ENCODE data around the gene USP32. TPM values are rescaled to one million over a fixed set of nuclear protein-coding genes. Genes with fewer than 3 reads are reported as not detected.

USP32 gene
- total RNA-seq, 1 experiment from 2014 or later, result 103 TPM

DNA sequence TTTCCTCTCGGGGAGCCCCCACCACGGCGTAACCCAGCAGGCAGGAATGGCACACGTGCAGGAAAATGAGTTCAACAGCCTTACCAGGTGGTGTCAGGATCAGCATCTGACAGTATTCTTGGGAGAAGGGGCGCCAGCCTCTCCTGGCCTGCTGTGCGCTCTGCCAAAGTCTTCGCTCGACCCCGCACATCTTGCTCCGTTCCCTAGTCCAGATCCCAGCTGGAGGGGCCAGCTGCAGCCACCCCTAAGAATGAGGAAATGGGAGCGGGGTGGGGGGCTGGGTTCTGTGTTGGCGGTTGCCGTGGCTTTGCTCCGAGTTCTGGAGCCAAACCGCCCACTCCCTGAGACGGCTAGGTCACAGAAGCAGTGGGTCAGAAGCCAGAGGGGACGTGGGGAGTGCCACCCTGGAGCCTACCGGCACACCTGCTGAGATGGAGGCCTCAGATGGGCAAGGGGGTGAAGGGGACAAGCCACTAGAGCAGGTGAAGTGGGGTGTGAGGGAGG, 30.3 kb upstream of the USP32 start, which contains the start of gene CHCT1:
Gene CHCT1, plus strand, starts transcription at position 328 of the 504 bp plus-strand sequence. Its CDS starts 104 bp downstream, at position 432.
- peaks cover 21% of the 10 kb centered on the region for H3K27me3 Mint-ChIP-seq (ENCODE audit: low read depth)
- ChIA-PET POLR2A (interaction anchor here (0.6 kb wide), 1 partner anchor 218 kb away, joined by 3 read pairs; no protein-coding TSS in a partner anchor), CTCF (interaction anchor here (0.6 to 2.8 kb wide), 5 partner anchors 9 to 279 kb away, joined by 3 to 10 read pairs (median 3); no protein-coding TSS in a partner anchor)
- no peak within 1 kb of the TSS for H3K27ac Mint-ChIP-seq
- no peaks in the 10 kb centered on the region for H3K36me3 Mint-ChIP-seq
- ATAC-seq (peak; percentile 7), DNase-seq (ENCODE audit: low spot score) (peak; percentile 21)
- peak within 1 kb of the TSS; percentile 84 for H3K4me3 Mint-ChIP-seq
- H3K9me3 Mint-ChIP-seq, result peaks cover 8% of the 10 kb centered on the region
- peaks cover 16% of the 10 kb centered on the region for H3K4me1 Mint-ChIP-seq
- TF ChIP-seq, protein P1, sequence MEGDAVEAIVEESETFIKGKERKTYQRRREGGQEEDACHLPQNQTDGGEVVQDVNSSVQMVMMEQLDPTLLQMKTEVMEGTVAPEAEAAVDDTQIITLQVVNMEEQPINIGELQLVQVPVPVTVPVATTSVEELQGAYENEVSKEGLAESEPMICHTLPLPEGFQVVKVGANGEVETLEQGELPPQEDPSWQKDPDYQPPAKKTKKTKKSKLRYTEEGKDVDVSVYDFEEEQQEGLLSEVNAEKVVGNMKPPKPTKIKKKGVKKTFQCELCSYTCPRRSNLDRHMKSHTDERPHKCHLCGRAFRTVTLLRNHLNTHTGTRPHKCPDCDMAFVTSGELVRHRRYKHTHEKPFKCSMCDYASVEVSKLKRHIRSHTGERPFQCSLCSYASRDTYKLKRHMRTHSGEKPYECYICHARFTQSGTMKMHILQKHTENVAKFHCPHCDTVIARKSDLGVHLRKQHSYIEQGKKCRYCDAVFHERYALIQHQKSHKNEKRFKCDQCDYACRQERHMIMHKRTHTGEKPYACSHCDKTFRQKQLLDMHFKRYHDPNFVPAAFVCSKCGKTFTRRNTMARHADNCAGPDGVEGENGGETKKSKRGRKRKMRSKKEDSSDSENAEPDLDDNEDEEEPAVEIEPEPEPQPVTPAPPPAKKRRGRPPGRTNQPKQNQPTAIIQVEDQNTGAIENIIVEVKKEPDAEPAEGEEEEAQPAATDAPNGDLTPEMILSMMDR (IDR thresholded peaks at IDR 0.05), result no peak
- TF ChIP-seq KAT7 (CRISPR knock-in tag; IDR thresholded peaks at IDR 0.05; ENCODE audit: borderline replicate concordance) (no peak), NFYB (CRISPR knock-in tag; conservative IDR thresholded peaks at IDR 0.05; ENCODE audit: low read depth) (no peak)
- TF ChIP-seq, protein P2, sequence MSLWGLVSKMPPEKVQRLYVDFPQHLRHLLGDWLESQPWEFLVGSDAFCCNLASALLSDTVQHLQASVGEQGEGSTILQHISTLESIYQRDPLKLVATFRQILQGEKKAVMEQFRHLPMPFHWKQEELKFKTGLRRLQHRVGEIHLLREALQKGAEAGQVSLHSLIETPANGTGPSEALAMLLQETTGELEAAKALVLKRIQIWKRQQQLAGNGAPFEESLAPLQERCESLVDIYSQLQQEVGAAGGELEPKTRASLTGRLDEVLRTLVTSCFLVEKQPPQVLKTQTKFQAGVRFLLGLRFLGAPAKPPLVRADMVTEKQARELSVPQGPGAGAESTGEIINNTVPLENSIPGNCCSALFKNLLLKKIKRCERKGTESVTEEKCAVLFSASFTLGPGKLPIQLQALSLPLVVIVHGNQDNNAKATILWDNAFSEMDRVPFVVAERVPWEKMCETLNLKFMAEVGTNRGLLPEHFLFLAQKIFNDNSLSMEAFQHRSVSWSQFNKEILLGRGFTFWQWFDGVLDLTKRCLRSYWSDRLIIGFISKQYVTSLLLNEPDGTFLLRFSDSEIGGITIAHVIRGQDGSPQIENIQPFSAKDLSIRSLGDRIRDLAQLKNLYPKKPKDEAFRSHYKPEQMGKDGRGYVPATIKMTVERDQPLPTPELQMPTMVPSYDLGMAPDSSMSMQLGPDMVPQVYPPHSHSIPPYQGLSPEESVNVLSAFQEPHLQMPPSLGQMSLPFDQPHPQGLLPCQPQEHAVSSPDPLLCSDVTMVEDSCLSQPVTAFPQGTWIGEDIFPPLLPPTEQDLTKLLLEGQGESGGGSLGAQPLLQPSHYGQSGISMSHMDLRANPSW (CRISPR knock-in tag; conservative IDR thresholded peaks at IDR 0.05; ENCODE audit: low read depth), result no peak
- TF ChIP-seq, protein P3, sequence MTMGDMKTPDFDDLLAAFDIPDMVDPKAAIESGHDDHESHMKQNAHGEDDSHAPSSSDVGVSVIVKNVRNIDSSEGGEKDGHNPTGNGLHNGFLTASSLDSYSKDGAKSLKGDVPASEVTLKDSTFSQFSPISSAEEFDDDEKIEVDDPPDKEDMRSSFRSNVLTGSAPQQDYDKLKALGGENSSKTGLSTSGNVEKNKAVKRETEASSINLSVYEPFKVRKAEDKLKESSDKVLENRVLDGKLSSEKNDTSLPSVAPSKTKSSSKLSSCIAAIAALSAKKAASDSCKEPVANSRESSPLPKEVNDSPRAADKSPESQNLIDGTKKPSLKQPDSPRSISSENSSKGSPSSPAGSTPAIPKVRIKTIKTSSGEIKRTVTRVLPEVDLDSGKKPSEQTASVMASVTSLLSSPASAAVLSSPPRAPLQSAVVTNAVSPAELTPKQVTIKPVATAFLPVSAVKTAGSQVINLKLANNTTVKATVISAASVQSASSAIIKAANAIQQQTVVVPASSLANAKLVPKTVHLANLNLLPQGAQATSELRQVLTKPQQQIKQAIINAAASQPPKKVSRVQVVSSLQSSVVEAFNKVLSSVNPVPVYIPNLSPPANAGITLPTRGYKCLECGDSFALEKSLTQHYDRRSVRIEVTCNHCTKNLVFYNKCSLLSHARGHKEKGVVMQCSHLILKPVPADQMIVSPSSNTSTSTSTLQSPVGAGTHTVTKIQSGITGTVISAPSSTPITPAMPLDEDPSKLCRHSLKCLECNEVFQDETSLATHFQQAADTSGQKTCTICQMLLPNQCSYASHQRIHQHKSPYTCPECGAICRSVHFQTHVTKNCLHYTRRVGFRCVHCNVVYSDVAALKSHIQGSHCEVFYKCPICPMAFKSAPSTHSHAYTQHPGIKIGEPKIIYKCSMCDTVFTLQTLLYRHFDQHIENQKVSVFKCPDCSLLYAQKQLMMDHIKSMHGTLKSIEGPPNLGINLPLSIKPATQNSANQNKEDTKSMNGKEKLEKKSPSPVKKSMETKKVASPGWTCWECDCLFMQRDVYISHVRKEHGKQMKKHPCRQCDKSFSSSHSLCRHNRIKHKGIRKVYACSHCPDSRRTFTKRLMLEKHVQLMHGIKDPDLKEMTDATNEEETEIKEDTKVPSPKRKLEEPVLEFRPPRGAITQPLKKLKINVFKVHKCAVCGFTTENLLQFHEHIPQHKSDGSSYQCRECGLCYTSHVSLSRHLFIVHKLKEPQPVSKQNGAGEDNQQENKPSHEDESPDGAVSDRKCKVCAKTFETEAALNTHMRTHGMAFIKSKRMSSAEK (CRISPR knock-in tag; IDR thresholded peaks at IDR 0.05; ENCODE audit: borderline replicate concordance), result no peak
- TF ChIP-seq, protein P4, sequence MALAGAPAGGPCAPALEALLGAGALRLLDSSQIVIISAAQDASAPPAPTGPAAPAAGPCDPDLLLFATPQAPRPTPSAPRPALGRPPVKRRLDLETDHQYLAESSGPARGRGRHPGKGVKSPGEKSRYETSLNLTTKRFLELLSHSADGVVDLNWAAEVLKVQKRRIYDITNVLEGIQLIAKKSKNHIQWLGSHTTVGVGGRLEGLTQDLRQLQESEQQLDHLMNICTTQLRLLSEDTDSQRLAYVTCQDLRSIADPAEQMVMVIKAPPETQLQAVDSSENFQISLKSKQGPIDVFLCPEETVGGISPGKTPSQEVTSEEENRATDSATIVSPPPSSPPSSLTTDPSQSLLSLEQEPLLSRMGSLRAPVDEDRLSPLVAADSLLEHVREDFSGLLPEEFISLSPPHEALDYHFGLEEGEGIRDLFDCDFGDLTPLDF (CRISPR knock-in tag; IDR thresholded peaks at IDR 0.05), result no peak

DNA sequence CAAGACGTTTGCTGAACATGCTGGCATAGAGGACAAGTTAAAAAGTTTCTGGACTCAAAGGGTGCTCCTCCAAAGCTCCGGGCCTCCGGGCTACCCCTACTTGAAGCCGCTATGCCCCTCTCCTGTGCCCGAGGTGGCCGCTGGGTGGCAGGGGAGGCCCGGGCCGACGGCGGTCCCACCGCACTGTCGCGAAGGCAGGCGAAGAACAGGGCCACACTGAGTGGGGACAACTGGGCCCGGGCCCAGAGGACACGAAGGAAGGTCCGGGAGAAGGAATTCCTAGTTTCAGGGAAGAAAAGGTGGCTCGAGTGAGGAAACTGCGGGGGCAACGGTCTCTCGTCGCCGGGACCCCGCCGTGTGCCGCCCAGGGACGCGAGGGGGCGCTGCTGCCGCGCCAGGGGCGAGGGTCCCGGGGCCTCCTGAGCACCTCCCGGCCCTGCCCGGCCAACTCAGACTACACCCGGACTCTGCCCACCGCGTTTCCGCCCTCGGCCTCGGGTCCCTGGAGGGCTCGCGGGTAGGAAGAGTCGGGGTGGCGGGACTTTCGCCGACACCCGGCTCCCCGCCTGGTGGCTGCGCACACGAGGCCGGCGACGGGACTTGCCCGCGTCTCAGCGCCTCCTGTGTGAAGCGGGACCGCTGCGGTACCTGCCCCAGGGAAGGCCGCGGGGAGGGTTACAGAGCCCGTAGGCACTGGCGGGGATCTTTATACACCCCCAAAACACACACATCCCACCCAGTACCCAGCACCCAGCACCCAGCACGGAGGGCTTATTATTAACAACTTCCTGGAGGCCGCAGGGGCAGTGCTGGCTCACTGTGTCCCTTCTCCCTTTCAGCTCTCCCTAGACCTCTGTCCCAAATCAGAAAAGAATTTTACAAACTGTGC, 29.6 kb upstream of the USP32 start:
- H3K4me1 Mint-ChIP-seq, result peaks cover 16% of the 10 kb centered on the region
- H3K27me3 Mint-ChIP-seq (ENCODE audit: low read depth), result peaks cover 21% of the 10 kb centered on the region
- no peaks in the 10 kb centered on the region for H3K36me3 Mint-ChIP-seq
- ATAC-seq (peak; percentile 91), DNase-seq (ENCODE audit: low spot score) (peak; percentile 81)
- H3K4me3 Mint-ChIP-seq, result peak overlapping the region; percentile 84
- CTCF ChIA-PET, result interaction anchor here (0.5 to 2.8 kb wide), 34 partner anchors 8 to 343 kb away, joined by 3 to 15 read pairs (median 4); partner anchors contain the start of genes HEATR6 and USP32
- H3K27ac Mint-ChIP-seq, result no peak overlapping the region
- H3K9me3 Mint-ChIP-seq, result peaks cover 8% of the 10 kb centered on the region
- POLR2A ChIA-PET, result no interaction called here
- peak; percentile 13; the same call in 1 of the 2 replicates for TF ChIP-seq ZNF138 (CRISPR knock-in tag; conservative IDR thresholded peaks at IDR 0.05)
- TF ChIP-seq GRHL2 (CRISPR knock-in tag; IDR thresholded peaks at IDR 0.05; ENCODE audit: insufficient replicate concordance, severe bottlenecking), result no peak
- TF ChIP-seq, protein P5, sequence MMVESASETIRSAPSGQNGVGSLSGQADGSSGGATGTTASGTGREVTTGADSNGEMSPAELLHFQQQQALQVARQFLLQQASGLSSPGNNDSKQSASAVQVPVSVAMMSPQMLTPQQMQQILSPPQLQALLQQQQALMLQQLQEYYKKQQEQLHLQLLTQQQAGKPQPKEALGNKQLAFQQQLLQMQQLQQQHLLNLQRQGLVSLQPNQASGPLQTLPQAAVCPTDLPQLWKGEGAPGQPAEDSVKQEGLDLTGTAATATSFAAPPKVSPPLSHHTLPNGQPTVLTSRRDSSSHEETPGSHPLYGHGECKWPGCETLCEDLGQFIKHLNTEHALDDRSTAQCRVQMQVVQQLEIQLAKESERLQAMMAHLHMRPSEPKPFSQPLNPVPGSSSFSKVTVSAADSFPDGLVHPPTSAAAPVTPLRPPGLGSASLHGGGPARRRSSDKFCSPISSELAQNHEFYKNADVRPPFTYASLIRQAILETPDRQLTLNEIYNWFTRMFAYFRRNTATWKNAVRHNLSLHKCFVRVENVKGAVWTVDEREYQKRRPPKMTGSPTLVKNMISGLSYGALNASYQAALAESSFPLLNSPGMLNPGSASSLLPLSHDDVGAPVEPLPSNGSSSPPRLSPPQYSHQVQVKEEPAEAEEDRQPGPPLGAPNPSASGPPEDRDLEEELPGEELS (CRISPR knock-in tag; IDR thresholded peaks at IDR 0.05), result peak; percentile 31; the same call in 1 of the 2 replicates
- TF ChIP-seq, protein P1 (IDR thresholded peaks at IDR 0.05), result peak; percentile 96
- TF ChIP-seq GABPB1 (CRISPR knock-in tag; IDR thresholded peaks at IDR 0.05), result no peak
- TF ChIP-seq, protein P4 (CRISPR knock-in tag; IDR thresholded peaks at IDR 0.05), result no peak
- peak; percentile 29; the same call in 1 of the 2 replicates for TF ChIP-seq CREM (CRISPR knock-in tag; IDR thresholded peaks at IDR 0.05)
- no peak for TF ChIP-seq EMX1 (CRISPR knock-in tag; IDR thresholded peaks at IDR 0.05)
- TF ChIP-seq TP53 (CRISPR knock-in tag; IDR thresholded peaks at IDR 0.05), result peak; percentile 55; the same call in 1 of the 2 replicates

Measured in WTC11 (cell line).